ENCODE measurements around the gene PDIA3. TPM values are rescaled to one million over a fixed set of nuclear protein-coding genes. Genes with fewer than 3 reads are reported as not detected.
"Not testable (repeated sequence)": the region's sequence is repeated elsewhere in the genome, so short reads cannot be mapped to it uniquely, and the experiment has no call there.

PDIA3 gene
- total RNA-seq, result 404 TPM
- 414 TPM for polyA plus RNA-seq (ENCODE audit: insufficient read depth, low read depth, low replicate concordance)
- long read RNA-seq, donor 1, transcript PDIA3-206 (2 exons, 739 nt), result minor isoform, 11 of 299 reads
- long read RNA-seq, donor 1, transcript PDIA3-201 (13 exons, 3,727 nt), result major isoform, 102 of 299 reads
- long read RNA-seq, donor 1, partial matches to known transcripts, result 180 of 299 reads
- long read RNA-seq, donor 1, other reads (novel, unspliced or antisense), result 6 of 299 reads
- long read RNA-seq, donor 2, transcript PDIA3-201 (13 exons, 3,727 nt), result major isoform, 81 of 265 reads
- long read RNA-seq, donor 2, partial matches to known transcripts, result 180 of 265 reads
- long read RNA-seq, donor 2, other reads (novel, unspliced or antisense), result 0 of 265 reads
- long read RNA-seq, donor 3, transcript PDIA3-201 (13 exons, 3,727 nt), result major isoform, 157 of 381 reads
- long read RNA-seq, donor 3, partial matches to known transcripts, result 209 of 381 reads
- long read RNA-seq, donor 3, other reads (novel, unspliced or antisense), result 11 of 381 reads
- long read RNA-seq, donor 4, transcript PDIA3-201 (13 exons, 3,727 nt), result major isoform, 156 of 230 reads
- long read RNA-seq, donor 4, partial matches to known transcripts, result 66 of 230 reads
- long read RNA-seq, donor 4, other reads (novel, unspliced or antisense), result 7 of 230 reads
- long read RNA-seq, donor 5, transcript PDIA3-201 (13 exons, 3,727 nt), result major isoform, 10 of 17 reads
- long read RNA-seq, donor 5, partial matches to known transcripts, result 7 of 17 reads
- long read RNA-seq, donor 5, other reads (novel, unspliced or antisense), result 0 of 17 reads
- long read RNA-seq, donor 6, transcript PDIA3-201 (13 exons, 3,727 nt), result major isoform, 44 of 129 reads
- long read RNA-seq, donor 6, partial matches to known transcripts, result 84 of 129 reads
- long read RNA-seq, donor 6, other reads (novel, unspliced or antisense), result 0 of 129 reads
- long read RNA-seq, donor 7, transcript PDIA3-201 (13 exons, 3,727 nt), result major isoform, 377 of 397 reads
- long read RNA-seq, donor 7, partial matches to known transcripts, result 6 of 397 reads
- long read RNA-seq, donor 7, other reads (novel, unspliced or antisense), result 14 of 397 reads
- long read RNA-seq, donor 8, transcript PDIA3-201 (13 exons, 3,727 nt), result major isoform, 79 of 246 reads
- long read RNA-seq, donor 8, transcript PDIA3-206 (2 exons, 739 nt), result minor isoform, 8 of 246 reads
- long read RNA-seq, donor 8, partial matches to known transcripts, result 159 of 246 reads
- long read RNA-seq, donor 8, other reads (novel, unspliced or antisense), result 0 of 246 reads
- long read RNA-seq, donor 9, transcript PDIA3-201 (13 exons, 3,727 nt), result major isoform, 50 of 119 reads
- long read RNA-seq, donor 9, partial matches to known transcripts, result 69 of 119 reads
- long read RNA-seq, donor 9, other reads (novel, unspliced or antisense), result 0 of 119 reads
- long read RNA-seq, donor 10, transcript PDIA3-201 (13 exons, 3,727 nt), result major isoform, 81 of 222 reads
- long read RNA-seq, donor 10, transcript PDIA3-206 (2 exons, 739 nt), result minor isoform, 13 of 222 reads
- long read RNA-seq, donor 10, partial matches to known transcripts, result 128 of 222 reads
- long read RNA-seq, donor 10, other reads (novel, unspliced or antisense), result 0 of 222 reads

DNA sequence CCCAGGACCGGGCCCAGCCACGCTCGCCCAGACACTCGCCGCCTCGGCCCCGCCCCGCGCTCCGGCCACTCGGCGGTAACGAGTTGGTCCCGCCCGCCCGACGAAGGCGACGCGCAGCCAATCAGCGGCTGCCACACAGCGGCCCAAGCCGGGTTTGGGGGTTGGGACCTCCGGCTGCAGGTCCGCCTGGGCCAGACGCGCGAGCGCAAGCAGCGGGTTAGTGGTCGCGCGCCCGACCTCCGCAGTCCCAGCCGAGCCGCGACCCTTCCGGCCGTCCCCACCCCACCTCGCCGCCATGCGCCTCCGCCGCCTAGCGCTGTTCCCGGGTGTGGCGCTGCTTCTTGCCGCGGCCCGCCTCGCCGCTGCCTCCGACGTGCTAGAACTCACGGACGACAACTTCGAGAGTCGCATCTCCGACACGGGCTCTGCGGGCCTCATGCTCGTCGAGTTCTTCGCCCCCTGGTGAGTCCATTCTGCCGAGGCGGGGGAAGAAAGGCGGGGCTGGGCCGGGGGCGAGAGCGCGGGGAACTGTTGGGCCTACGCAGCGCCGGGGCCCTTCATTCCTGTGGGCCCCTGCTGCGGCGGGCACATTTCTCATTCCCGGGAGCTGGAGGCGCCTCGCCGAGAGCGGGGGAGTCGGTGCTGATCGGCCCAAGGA is at the start of gene PDIA3:
Gene PDIA3, plus strand, starts transcription at position 194 of the 658 bp plus-strand sequence. Its CDS starts 102 bp downstream, at position 296.
- DNase-seq, result peak; percentile 95 to 98 (median 96)
- not testable (repeated sequence) for FAIRE-seq

DNA sequence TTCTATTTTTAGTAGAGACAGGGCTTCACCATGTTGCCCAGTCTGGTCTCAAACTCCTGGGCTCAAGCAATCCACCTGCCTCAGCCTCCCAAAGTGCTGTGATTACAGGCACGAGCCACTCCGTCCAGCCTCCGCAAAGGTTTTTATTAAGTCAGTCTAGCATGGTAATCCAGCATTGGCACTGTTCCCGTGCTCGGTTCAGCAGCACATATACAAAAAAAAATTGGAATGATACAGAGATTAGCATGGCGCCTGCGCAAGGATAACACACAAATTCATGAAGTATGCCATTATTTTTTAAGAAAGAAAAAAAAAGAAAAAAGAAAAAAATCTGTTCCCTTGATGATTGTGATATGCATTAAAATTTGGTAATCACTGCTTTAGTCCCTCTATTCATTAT is 44.1 kb upstream of the PDIA3 start:
- no peak overlapping the region for H3K27ac ChIP-seq (ENCODE audit: low read depth in 2 of 2, low read length in 2 of 2)
- H3K36me3 ChIP-seq (ENCODE audit: control insufficient read depth in 2 of 3, insufficient read depth in 3 of 3, low read length in 3 of 3), result no peaks in the 10 kb centered on the region
- no peak for DNase-seq
- no peaks in the 10 kb centered on the region for H3K27me3 ChIP-seq (ENCODE audit: control insufficient read depth, insufficient read depth, low read length)
- no peaks in the 10 kb centered on the region for H3K9me3 ChIP-seq (ENCODE audit: control insufficient read depth in 2 of 3, insufficient read depth in 1 of 3, low read length in 3 of 3)
- H3K9ac ChIP-seq (ENCODE audit: low read length in 3 of 3), result no peak overlapping the region
- TF ChIP-seq, protein P1, sequence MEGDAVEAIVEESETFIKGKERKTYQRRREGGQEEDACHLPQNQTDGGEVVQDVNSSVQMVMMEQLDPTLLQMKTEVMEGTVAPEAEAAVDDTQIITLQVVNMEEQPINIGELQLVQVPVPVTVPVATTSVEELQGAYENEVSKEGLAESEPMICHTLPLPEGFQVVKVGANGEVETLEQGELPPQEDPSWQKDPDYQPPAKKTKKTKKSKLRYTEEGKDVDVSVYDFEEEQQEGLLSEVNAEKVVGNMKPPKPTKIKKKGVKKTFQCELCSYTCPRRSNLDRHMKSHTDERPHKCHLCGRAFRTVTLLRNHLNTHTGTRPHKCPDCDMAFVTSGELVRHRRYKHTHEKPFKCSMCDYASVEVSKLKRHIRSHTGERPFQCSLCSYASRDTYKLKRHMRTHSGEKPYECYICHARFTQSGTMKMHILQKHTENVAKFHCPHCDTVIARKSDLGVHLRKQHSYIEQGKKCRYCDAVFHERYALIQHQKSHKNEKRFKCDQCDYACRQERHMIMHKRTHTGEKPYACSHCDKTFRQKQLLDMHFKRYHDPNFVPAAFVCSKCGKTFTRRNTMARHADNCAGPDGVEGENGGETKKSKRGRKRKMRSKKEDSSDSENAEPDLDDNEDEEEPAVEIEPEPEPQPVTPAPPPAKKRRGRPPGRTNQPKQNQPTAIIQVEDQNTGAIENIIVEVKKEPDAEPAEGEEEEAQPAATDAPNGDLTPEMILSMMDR (IDR thresholded peaks at IDR 0.05; ENCODE audit: borderline replicate concordance, extremely low read depth, insufficient read depth), result no peak
- intact Hi-C loops (cut with DNase I), result no loop called here
- FAIRE-seq, result no peak
- no peaks in the 10 kb centered on the region for H3K4me1 ChIP-seq (ENCODE audit: control insufficient read depth in 2 of 3, insufficient read depth in 2 of 3, low read depth in 1 of 3, low read length in 3 of 3)
- H3K4me3 ChIP-seq (ENCODE audit: low read length in 3 of 3), result no peak overlapping the region

More for the DNA sequence above, at the start of gene PDIA3:
- H3K4me1 ChIP-seq (ENCODE audit: control insufficient read depth in 2 of 3, insufficient read depth in 2 of 3, low read depth in 1 of 3, low read length in 3 of 3); H3K36me3 ChIP-seq (ENCODE audit: control insufficient read depth in 2 of 3, insufficient read depth in 3 of 3, low read length in 3 of 3); H3K27me3 ChIP-seq (ENCODE audit: control insufficient read depth, insufficient read depth, low read length); intact Hi-C loops (cut with DNase I); H3K9me3 ChIP-seq (ENCODE audit: control insufficient read depth in 2 of 3, insufficient read depth in 1 of 3, low read length in 3 of 3): not testable (repeated sequence)
- Histone ChIP-seq H3K4me3 (ENCODE audit: low read length in 3 of 3) (peak within 1 kb of the TSS; percentile 61 to 90 (median 82)), H3K9ac (ENCODE audit: low read length in 3 of 3) (peak within 1 kb of the TSS; percentile 48 to 77 (median 70)), H3K27ac (ENCODE audit: low read depth in 2 of 2, low read length in 2 of 2) (peak within 1 kb of the TSS; percentile 92 to 94)

DNA sequence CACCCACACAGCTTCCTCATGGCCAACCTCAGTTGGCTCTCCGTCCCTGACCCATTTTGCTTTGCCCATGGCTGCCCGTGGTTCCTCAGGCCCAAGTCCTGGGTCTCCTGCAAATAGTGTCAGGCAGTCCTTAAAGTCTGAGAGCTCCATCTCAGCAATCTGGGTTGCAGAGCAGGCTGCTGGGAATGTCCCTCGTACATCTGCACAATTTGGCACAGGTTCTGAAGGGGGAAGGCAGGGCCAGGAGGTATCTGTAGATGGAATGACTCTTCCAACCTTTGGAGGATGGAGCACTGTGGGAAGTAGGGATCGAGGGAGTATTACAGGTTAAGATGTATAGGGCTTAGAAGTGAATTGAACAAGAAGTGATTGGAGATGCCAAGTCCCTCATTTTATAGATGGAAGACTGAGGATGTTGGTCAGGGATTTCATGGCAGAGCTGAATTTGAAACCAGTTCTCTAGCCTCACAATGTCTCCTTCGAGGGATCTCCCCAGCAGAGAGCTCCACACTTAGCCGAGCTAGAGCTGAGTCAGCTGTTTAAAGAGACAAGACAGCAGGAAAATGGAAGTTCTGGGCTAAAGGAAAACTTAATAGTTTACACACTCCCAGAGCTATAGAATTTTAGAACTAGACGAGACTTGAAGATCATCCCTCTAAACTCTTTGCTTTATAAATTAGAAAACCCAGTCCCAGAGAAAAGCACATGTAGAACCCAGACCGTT is 43.4 kb upstream of the PDIA3 start:
- H3K9ac ChIP-seq (ENCODE audit: low read length in 3 of 3), result no peak overlapping the region
- H3K36me3 ChIP-seq (ENCODE audit: control insufficient read depth in 2 of 3, insufficient read depth in 3 of 3, low read length in 3 of 3), result no peaks in the 10 kb centered on the region
- no peaks in the 10 kb centered on the region for H3K4me1 ChIP-seq (ENCODE audit: control insufficient read depth in 2 of 3, insufficient read depth in 2 of 3, low read depth in 1 of 3, low read length in 3 of 3)
- TF ChIP-seq, protein P1 (IDR thresholded peaks at IDR 0.05; ENCODE audit: borderline replicate concordance, extremely low read depth, insufficient read depth), result no peak
- FAIRE-seq (no peak), DNase-seq (no peak)
- no peak overlapping the region for H3K4me3 ChIP-seq (ENCODE audit: low read length in 3 of 3)
- intact Hi-C loops (cut with DNase I), result no loop called here
- H3K27me3 ChIP-seq (ENCODE audit: control insufficient read depth, insufficient read depth, low read length), result no peaks in the 10 kb centered on the region
- no peaks in the 10 kb centered on the region for H3K9me3 ChIP-seq (ENCODE audit: control insufficient read depth in 2 of 3, insufficient read depth in 1 of 3, low read length in 3 of 3)
- no peak overlapping the region for H3K27ac ChIP-seq (ENCODE audit: low read depth in 2 of 2, low read length in 2 of 2)

DNA sequence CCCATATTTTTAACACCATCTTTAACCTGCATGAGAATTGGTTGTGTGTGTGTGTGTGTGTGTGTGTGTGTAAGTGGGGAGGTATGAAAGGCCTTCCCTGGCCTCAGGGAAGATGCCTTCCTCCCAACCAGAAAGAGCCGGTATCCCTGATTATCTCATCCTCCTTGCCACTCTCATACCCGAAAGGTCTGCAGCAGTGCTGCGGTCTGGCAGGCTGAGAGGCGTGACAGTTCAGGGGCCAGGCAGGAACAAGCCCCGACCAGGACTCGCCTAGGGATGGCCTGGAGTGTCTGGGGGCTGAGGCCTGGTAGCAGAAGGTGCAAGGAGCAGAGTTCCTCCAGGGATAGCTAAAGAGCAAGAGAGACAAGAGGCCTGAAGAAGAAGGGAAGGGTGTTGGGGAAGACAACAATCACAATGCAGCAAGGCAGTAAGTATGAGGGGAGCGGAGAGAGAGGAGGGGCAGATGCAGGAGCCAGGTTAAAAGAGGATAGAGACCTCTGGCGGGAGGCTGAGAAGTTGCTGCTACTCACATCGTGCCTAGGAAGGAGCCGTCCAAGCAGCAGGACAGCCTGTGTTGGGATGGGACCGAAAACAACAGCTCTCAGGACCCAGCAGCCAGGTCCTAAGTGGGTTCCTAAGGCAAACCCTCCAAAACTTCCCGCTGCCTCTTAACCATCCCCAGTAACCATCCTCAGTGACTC is 35.7 kb upstream of the PDIA3 start:
- intact Hi-C loops (cut with DNase I); FAIRE-seq: not testable (repeated sequence)

More for the DNA sequence above, 35.7 kb upstream of the PDIA3 start:
- not testable (repeated sequence) for H3K9ac ChIP-seq (ENCODE audit: low read length in 3 of 3); H3K4me1 ChIP-seq (ENCODE audit: control insufficient read depth in 2 of 3, insufficient read depth in 2 of 3, low read depth in 1 of 3, low read length in 3 of 3); H3K4me3 ChIP-seq (ENCODE audit: low read length in 3 of 3); H3K36me3 ChIP-seq (ENCODE audit: control insufficient read depth in 2 of 3, insufficient read depth in 3 of 3, low read length in 3 of 3); H3K27me3 ChIP-seq (ENCODE audit: control insufficient read depth, insufficient read depth, low read length); H3K27ac ChIP-seq (ENCODE audit: low read depth in 2 of 2, low read length in 2 of 2); H3K9me3 ChIP-seq (ENCODE audit: control insufficient read depth in 2 of 3, insufficient read depth in 1 of 3, low read length in 3 of 3); DNase-seq

Data from kidney (tissue), 22 donors.